Thyroid gland (tissue), 4 donors: ENCODE results near the gene CTNNA3. TPM values are rescaled to one million over a fixed set of nuclear protein-coding genes. Genes with fewer than 3 reads are reported as not detected.

ENCODE experiments used
- DNase-seq, 2 donors: peaks; one replicate each; pipeline ENCODE4 v3.0.0-alpha.2; 2019
- H3K27ac ChIP-seq, 3 donors: fragments of 200-600 bp; sonication (generic); 1 replicate in 2 of 3; 2 replicates in 1 of 3; pipeline ENCODE4 v1.5.1; 2016 to 2019; ENCODE audit warnings: mild to moderate bottlenecking in 1 of 3, moderate library complexity in 1 of 3
- H3K27me3 ChIP-seq: fragments of 200-600 bp; sonication (generic); one replicate; pipeline ENCODE4 v1.5.1; 2019
- H3K36me3 ChIP-seq, 2 donors: fragments of 200-600 bp; sonication (generic); one replicate each; pipeline ENCODE4 v1.5.1; 2016 to 2019
- H3K4me1 ChIP-seq, 2 donors: fragments of 200-600 bp; sonication (generic); one replicate each; pipeline ENCODE4 v1.5.1; 2017 to 2019
- H3K4me3 ChIP-seq, 3 donors: fragments of 200-600 bp; sonication (generic); replicated peaks in 1 of 3; 1 replicate in 2 of 3; 2 replicates in 1 of 3; pipeline ENCODE4 v1.5.1; 2016; ENCODE audit warnings: mild to moderate bottlenecking in 1 of 3
- H3K9me3 ChIP-seq: fragments of 200-600 bp; sonication (generic); one replicate; pipeline ENCODE4 v1.5.1; 2017
- POLR2A ChIP-seq, 2 donors: fragments of 450-650 bp; IDR thresholded peaks; one replicate each; pipeline ENCODE4 v1.6.1; 2017; ENCODE audit warnings: antibody characterized with exemption in 2 of 2, mild to moderate bottlenecking in 2 of 2, moderate library complexity in 1 of 2
- WGBS, 2 donors: methylation state at CpG; one replicate each; pipeline ENCODE4 v1.1.5; 2017; 5-methylcytosine and 5-hydroxymethylcytosine counted together
- intact Hi-C: fragments of 100-400 bp; cut with DNase I; formaldehyde crosslinking; loops from one replicate; pipeline ENCODE4 v1.15.1; 2023
- total RNA-seq, 4 donors: library from RNA; depleted of rRNA; stranded (reverse); fragments of >200 nt; gene quantifications; one replicate each; pipeline ENCODE4 v1.2.3, GENCODE V29; 2016
- TF ChIP-seq, protein P1 (sequence below), 6 experiments: fragments of 200-600 bp in 3 of 6; fragments of 450-650 bp in 3 of 6; sonication (generic) in 3 of 6; IDR thresholded peaks; one replicate each; pipeline ENCODE4 v1.5.1; 2016 to 2019; ENCODE audit warnings: antibody characterized with exemption in 6 of 6, mild to moderate bottlenecking in 2 of 6, inconsistent platforms in 1 of 6, moderate library complexity in 1 of 6

Gene CTNNA3
- total RNA-seq, 4 donors from 2014 or later, result 0.11 to 0.79 (median 0.13) TPM; not detected in 1

DNA sequence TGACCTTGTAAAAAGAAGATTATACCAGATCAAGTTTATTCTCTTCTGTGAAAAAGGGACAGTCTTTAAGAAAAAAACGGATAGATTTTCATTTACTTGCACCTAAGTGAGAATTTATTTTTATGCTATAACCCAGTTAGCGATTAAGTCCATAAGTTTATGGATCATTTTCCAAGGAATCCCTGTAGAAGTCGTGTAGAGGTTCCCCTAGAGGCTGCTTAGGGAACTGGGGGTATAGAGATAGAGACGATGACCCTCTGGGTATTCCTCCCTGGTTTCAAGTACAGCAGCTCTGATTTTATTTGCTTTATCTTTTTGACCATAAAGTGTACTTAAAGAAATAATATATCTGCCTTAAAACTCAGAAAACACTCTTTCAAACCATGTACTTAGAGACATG lies 1418.5 kb downstream of the CTNNA3 start:
- H3K4me1 ChIP-seq, result no peaks in the 10 kb centered on the region
- H3K27me3 ChIP-seq, result no peaks in the 10 kb centered on the region
- H3K27ac ChIP-seq, result no peak overlapping the region
- H3K9me3 ChIP-seq, result no peaks in the 10 kb centered on the region
- TF ChIP-seq, protein P1, sequence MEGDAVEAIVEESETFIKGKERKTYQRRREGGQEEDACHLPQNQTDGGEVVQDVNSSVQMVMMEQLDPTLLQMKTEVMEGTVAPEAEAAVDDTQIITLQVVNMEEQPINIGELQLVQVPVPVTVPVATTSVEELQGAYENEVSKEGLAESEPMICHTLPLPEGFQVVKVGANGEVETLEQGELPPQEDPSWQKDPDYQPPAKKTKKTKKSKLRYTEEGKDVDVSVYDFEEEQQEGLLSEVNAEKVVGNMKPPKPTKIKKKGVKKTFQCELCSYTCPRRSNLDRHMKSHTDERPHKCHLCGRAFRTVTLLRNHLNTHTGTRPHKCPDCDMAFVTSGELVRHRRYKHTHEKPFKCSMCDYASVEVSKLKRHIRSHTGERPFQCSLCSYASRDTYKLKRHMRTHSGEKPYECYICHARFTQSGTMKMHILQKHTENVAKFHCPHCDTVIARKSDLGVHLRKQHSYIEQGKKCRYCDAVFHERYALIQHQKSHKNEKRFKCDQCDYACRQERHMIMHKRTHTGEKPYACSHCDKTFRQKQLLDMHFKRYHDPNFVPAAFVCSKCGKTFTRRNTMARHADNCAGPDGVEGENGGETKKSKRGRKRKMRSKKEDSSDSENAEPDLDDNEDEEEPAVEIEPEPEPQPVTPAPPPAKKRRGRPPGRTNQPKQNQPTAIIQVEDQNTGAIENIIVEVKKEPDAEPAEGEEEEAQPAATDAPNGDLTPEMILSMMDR (IDR thresholded peaks at IDR 0.05), result no peak
- TF ChIP-seq POLR2A (IDR thresholded peaks at IDR 0.05), result no peak
- intact Hi-C loops, result no loop called here
- WGBS, 2 donors, result 70 to 83% methylated on average over 4 of the region's 4 CpGs
- no peak overlapping the region for H3K4me3 ChIP-seq
- H3K36me3 ChIP-seq, result no peaks in the 10 kb centered on the region
- no peak for DNase-seq

DNA sequence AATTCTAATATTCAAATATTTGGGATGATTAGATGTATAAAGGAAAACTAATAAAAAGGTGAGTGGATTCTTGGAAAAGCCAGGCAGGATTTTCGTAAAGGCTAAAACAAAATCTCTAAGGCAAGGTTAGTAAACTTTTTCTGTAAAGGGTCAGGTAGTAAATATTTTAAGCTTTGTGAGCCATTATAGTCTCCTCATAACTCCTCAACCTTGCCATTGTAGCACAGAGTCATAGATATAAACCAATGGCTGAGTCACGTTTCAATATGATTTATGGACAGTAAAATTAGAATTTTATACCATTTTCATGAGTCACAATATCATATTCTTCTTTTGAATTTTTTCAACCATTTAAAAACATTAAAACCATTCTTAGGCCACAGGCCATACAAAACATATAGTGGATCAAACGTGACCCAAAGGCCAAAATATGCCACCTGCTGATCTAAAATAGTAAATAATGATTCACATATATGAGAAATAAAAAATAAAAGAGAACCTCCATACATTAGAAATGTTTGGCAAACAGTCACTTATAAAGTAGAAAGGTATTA lies 1422.0 kb downstream of the CTNNA3 start:
- Histone ChIP-seq H3K36me3 (no peaks in the 10 kb centered on the region), H3K27ac (no peak overlapping the region), H3K27me3 (no peaks in the 10 kb centered on the region), H3K9me3 (no peaks in the 10 kb centered on the region), H3K4me1 (no peaks in the 10 kb centered on the region), H3K4me3 (no peak overlapping the region)
- intact Hi-C loops, result no loop called here
- TF ChIP-seq, protein P1 (IDR thresholded peaks at IDR 0.05), result no peak
- no peak for TF ChIP-seq POLR2A (IDR thresholded peaks at IDR 0.05)
- 87 to 91% methylated on average over 3 of the region's 3 CpGs for WGBS, 2 donors
- no peak for DNase-seq

DNA sequence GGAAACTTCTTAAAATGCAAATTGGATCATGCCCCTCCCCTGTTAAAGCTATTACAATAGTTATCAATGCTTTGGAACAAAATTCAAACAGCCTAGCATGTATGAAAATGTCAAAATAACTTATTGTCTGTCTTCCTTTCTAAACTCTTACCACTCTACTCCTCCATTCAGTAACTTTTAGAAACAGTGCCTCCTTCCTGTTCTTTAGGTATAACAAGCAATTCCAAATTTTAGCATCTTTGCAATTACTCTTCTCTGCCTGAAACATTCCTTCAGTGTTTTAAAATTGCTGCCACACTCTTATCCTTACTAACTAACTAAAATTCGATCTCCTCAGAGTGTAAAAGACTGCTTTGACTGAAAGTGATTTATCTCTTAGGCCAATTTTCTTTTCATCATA lies 1430.6 kb downstream of the CTNNA3 start:
- Histone ChIP-seq H3K27me3 (no peaks in the 10 kb centered on the region), H3K9me3 (no peaks in the 10 kb centered on the region), H3K4me3 (no peak overlapping the region), H3K27ac (no peak overlapping the region), H3K36me3 (no peaks in the 10 kb centered on the region), H3K4me1 (no peaks in the 10 kb centered on the region)
- TF ChIP-seq, protein P1 (IDR thresholded peaks at IDR 0.05), result no peak
- no peak for TF ChIP-seq POLR2A (IDR thresholded peaks at IDR 0.05)
- DNase-seq, result no peak
- intact Hi-C loops, result no loop called here
- WGBS, 2 donors, result 77 to 81% methylated on average over 1 of the region's 1 CpG

DNA sequence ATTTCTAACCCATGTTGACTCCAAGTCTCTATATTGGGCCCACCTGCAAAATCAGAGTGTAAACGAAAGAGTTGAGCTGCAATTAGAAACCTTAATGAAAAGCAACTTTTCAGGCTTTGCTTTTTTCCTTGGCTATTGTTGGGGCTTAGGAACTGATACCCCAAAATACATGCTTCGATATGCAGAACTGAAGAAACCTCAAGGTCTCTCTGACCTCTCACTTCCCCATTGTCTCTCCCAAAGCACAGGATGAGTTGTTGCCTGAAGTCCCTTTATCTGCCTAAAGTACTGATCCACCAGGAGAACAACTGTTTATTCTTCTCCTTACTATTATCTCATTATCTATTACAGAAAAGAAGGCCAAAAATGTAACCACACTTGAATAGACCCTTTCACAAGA lies 1436.2 kb downstream of the CTNNA3 start:
- Histone ChIP-seq H3K27ac (no peak overlapping the region), H3K9me3 (no peaks in the 10 kb centered on the region), H3K4me3 (no peak overlapping the region), H3K4me1 (no peaks in the 10 kb centered on the region), H3K27me3 (no peaks in the 10 kb centered on the region), H3K36me3 (no peaks in the 10 kb centered on the region)
- TF ChIP-seq, protein P1 (IDR thresholded peaks at IDR 0.05), result no peak
- no peak for TF ChIP-seq POLR2A (IDR thresholded peaks at IDR 0.05)
- no peak for DNase-seq
- WGBS, 2 donors, result 86 to 90% methylated on average over 2 of the region's 2 CpGs
- intact Hi-C loops, result no loop called here

DNA sequence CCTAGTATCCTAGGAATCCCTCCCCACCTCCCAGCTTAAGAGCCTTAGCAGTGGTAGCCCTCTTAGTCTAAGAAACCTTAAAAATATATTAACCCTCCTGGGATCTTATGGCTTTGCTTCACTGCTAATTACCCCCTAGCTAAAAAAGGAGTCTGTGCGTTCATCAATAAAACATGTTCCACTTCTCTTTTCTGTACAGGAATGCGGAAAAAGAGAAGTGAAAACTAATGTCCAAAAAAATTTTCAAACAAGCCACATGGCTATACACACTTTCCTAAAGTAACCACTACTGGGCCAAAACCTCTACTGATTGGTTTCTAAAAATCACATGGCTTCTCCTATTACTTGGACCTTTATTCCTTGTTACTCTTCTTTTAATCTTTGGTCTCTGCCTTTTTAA lies 1437.3 kb downstream of the CTNNA3 start:
- H3K27ac ChIP-seq, result no peak overlapping the region
- 84 to 94% methylated on average over 2 of the region's 2 CpGs for WGBS, 2 donors
- H3K27me3 ChIP-seq, result no peaks in the 10 kb centered on the region
- H3K36me3 ChIP-seq, result no peaks in the 10 kb centered on the region
- intact Hi-C loops, result no loop called here
- H3K9me3 ChIP-seq, result no peaks in the 10 kb centered on the region
- no peak for DNase-seq
- TF ChIP-seq, protein P1 (IDR thresholded peaks at IDR 0.05), result no peak
- no peak for TF ChIP-seq POLR2A (IDR thresholded peaks at IDR 0.05)
- no peak overlapping the region for H3K4me3 ChIP-seq
- H3K4me1 ChIP-seq, result peaks cover 0 to 6% of the 10 kb centered on the region in 2 donors
